Left cardiac atrium (tissue), 4 donors: ENCODE data around the gene ATG10. TPM values are rescaled to one million over a fixed set of nuclear protein-coding genes. Genes with fewer than 3 reads are reported as not detected.
"Not testable (repeated sequence)": the region's sequence is repeated elsewhere in the genome, so short reads cannot be mapped to it uniquely, and the experiment has no call there.

ENCODE experiments used
- ATAC-seq, 2 donors: fragments of 200-7000 bp; cut with Tn5 transposase; one replicate each; pipeline ENCODE4 v1.9.1; 2020; ENCODE audit warnings: mild to moderate bottlenecking in 2 of 2, moderate library complexity in 2 of 2
- DNase-seq: peaks from one replicate; pipeline ENCODE4 v3.0.0-alpha.2; 2020
- intact Hi-C, 2 donors: fragments of 100-400 bp; cut with DNase I; formaldehyde crosslinking; loops; one replicate each; pipeline versions ENCODE4 v1.14.1 to v1.15.1; 2022 to 2023
- total RNA-seq, 2 donors: library from RNA; stranded (reverse); fragmentation: NEBNext Ultra II Directional; extraction: Animal tissue kit (Norgen Biotek cat#: 25700); gene quantifications; one replicate each; pipeline ENCODE4 v1.2.1, GENCODE V29; 2021
- donor health status: DM: no; HTN: yes; CAD: no.
- donor health status: DM: no; HTN: yes; CAD: no; lungs with severe emphysema.
- donor health status: DM: yes; HTN: yes; CAD: no.
- donor health status: Dilated cardiomyopathy.

The ATG10 gene
- total RNA-seq, 2 donors from 2014 or later: 5.1 to 6.2 TPM

- DNase-seq (no peak), ATAC-seq (no peak)
- intact Hi-C loops: no loop called here
These were observed 275.2 kb downstream of the ATG10 start for GRCh38 chr5:82246960-82247574.

GRCh38 chr5:82252744-82253143, 280.9 kb downstream of the ATG10 start:
- DNase-seq (no peak), ATAC-seq (no peak)
- intact Hi-C loops: no loop called here

DNA sequence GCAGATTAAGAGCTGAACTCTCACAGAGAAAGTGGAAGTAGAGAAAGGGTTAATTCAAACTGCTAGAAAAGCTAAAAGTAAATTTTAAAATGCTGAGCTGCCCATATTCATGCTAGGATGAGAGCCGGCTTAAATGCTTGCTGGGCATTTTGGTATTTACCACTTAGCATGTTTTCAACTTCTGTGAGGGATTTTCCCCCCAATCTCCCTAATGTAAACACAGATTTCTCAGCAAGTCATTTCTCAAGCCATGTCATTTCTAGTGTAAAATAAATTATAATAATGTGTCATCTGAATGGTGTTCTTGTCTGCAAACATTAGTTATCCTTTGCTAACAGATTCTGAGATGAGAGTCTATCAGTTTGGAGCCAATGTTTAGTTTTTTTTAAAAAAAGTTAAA, 284.0 kb downstream of the ATG10 start:
- no peak for ATAC-seq

DNA sequence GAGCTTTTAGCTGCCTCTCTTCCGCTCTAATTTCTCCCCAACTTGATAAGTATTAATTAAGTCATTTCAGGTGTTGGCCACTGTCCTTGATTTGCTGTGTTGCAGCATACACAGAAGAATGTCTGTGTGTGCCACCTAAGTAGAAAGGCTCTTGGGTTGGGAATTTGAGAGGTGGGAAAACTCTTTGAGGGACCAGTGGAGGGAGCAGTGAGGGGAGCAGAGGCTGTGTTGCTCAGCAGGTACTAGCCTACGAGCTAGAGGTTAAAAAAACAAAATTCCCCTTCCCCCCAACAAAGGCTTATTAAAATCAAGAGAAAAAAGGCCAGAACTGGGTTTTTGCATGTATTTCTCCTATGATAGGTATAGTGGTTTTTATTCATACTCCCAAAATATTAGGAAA, 285.4 kb downstream of the ATG10 start:
- no peak for ATAC-seq
- intact Hi-C loops: no loop called here
- no peak for DNase-seq

More for the DNA sequence above, 284.0 kb downstream of the ATG10 start:
- intact Hi-C loops: no loop called here
- DNase-seq: no peak

DNA sequence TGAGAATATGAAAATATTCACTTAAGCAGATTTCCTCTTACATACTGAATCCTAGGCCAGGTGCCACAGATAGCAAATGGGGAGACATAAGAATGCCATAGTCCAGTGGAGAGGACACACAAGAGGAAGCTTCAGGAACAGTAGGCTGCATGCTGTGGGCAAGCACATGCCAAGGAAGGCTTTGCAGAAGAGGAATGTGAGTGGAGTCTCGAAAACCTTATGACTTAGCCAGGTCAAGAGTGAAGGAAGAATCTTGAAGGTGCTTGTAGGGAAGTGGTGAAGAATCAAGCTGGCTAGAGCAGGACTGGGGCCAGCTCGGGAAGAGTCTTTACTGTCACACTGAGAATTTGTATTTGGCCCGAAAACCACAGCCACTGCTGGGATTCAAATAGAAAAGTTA, 285.9 kb downstream of the ATG10 start:
- ATAC-seq (no peak), DNase-seq (no peak)
- intact Hi-C loops: no loop called here

GRCh38 chr5:82259172-82259800, 287.5 kb downstream of the ATG10 start:
- no peak for ATAC-seq
- intact Hi-C loops: no loop called here
- no peak for DNase-seq

DNA sequence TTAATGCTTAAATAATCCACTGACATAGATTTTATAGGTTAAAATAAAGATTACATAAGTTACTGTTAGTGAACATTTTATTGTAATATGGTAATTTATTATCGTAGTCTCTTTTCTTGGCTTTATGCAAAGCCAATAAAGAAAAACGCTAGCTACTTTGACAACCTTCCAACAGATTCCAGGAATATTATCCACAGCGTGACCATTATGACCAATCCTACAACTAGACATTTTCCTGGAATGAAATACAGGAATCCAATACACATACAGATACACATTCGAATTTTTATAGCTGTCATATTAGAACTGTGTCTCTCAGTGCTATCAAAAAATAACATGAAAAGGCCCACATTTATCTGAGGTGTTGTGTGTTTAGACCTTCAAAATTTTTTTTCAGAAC, 293.2 kb downstream of the ATG10 start:
- no peak for DNase-seq
- intact Hi-C loops: no loop called here
- ATAC-seq: no peak

DNA sequence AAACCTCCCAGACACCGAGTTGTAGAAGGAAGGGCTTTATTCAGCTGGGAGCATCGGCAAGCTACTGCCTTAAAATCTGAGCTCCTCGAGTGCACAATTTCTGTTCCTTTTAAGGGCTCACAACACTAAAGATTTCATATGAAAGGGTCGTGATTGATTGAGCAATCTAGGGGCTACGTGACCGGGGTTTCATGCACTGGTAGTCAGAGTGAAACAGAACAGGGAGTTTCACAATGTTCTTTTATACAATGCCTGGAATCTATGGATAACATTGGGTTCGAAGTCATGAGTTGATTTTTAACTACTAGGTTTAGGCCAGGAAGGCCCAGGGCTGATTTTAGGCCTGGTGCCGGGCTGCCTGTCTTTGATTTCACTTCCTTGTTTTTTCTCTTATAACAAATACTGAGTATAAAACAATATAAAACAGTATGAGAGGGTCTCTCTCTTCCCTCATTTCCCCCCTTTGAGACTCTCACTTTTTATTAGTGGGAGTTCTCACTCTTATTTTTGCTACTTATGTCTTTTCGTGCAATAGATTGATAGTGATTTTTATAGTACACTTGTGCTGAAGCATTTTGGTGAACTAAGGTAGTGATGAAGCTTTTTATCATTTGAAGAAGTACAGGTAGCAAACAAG, 295.6 kb downstream of the ATG10 start:
- DNase-seq, intact Hi-C loops, ATAC-seq: not testable (repeated sequence)

GRCh38 chr5:82269363-82269762, 297.5 kb downstream of the ATG10 start:
- DNase-seq, ATAC-seq, intact Hi-C loops: not testable (repeated sequence)

DNA sequence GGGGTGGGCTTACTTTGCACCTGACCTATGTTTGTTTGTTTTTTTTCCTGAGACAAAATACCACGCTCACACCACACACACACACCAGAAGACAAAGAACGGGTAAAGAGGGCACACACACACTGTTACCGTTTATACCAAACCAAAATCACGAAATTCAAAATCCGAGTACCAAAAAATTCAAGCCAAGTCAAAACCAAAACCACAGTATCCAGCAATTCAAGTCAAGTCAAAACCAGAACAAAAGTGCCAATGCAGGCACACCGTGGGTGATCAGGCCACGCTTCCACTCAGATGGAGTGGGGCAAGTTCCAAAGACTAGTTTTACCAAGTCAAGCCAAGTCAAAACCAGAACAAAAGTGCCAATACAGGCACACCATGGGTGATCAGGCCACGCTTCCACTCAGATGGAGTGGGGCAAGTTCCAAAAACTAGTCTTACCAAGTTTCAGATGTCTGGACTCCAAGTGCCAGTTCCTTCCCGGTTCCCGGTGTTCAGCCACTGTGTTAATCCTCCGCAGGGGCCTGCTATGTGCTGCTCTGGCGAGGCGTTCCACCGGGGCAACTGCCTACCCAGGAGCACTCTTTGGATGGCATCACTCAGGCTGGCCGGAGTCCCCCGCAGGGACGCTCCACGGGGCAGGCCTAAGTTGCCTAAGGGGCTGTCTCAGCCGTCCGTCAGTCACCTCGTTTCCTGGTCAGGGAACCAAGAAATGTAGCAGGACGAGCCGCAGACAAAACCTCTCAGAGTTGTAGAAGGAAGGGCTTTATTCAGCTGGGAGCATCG, 300.9 kb downstream of the ATG10 start:
- intact Hi-C loops, ATAC-seq, DNase-seq: not testable (repeated sequence)

DNA sequence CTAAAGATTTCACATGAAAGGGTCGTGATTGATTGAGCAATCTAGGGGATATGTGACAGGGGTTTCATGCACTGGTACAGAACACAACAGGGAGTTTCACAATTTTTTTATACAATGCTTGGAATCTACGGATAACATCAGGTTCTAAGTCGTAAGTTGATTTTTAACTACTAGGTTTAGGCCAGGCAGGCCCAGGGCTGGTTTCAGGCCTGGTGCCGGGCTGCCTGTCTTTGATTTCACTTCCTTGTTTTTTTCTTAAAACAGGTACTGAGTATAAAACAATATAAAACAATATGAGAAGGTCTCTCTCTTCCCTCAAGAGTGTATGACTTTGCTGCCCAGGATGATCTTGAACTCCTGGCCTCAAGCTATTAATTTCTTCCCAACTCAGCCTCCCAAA, 301.6 kb downstream of the ATG10 start:
- DNase-seq, intact Hi-C loops, ATAC-seq: not testable (repeated sequence)

DNA sequence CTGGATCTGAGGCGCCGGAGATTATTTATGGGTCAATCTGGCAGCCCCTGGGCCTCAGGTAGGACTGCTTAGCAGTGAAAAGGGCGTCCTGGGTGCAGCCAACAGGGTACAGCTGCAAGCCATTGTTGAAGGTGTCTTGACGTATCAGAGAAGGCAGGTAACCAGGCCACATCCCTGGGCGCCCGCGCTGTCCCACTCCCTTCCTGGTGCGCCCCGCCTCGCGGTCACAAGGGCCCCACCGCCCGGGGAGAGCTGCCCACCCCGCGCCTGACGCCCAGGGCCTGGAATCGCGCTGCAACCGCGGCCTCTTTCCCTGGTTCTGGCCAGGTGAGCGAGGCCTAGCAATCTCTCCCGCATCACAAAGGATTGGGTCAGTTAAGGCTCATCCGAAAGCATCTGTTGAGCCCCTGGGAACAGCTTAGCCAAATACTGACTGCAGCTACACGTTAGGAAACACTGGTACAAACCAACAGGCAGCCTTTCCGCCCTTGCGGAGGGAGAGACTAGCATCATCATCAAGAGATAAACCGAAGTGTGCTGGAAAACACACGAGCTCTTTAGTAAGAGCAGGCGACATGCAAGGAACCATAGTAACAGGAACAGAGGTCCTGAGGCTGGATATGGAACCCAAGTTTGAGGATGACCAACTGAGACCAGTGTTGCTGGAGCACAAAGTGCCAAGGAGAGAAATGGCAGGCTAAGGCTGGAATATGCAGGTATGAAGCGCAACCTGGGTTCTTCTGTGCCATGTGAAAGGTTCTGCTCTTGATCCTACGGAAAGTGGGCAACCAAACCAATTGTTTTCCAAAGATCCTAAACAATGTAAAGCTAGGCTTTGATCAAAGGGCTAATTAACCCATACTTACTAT, 302.8 kb downstream of the ATG10 start:
- ATAC-seq (no peak), DNase-seq (peak; percentile 23)
- intact Hi-C loops: no loop called here

- no peak for ATAC-seq
- no peak for DNase-seq
- intact Hi-C loops: no loop called here
These were observed 303.4 kb downstream of the ATG10 start for GRCh38 chr5:82275216-82275664.

- no peak for DNase-seq
- intact Hi-C loops: no loop called here
- ATAC-seq: no peak
These were observed 305.2 kb downstream of the ATG10 start for GRCh38 chr5:82276800-82277612.

- intact Hi-C loops: no loop called here
- peak; percentile 2 to 5 for ATAC-seq
These were observed 305.8 kb downstream of the ATG10 start for GRCh38 chr5:82277613-82277986.

DNA sequence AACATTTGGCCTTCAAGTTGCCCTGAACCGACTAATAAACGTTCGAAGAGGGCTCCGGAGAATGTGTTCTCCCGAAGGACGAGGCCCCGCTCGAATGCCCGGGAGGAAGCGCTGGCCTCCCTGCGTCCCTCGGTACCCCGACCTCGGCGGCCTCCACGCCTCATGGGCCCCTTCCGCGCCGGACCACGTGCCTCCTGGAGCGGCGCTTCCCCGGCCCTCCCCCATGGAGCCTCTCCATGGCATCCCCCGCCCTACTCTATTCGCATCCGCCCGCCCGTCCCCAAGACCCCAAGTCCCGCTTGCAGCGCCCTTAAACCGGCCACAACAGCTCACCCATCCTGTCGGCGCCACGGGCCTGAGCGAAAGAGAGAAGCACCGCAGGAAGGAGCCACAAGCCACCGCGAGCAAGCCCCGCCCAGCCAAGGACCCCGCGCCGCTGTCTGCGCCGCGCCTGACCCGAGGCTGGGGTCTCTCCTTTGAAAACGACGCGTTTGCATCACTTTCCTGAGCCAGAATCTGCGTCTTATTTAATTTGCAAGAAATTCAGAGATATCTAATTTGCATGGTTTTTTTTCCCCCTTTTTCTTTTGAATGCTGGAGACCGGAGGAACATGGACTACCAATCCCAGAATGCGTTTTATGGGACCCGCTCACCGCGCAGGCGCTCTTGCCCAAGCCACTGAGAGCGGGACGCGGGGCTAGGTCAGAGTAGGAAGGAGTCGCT, 306.3 kb downstream of the ATG10 start, which contains the start of gene RPS23:
TSS of gene RPS23 (minus strand) at position 368 of the 724 bp plus-strand sequence. CDS start at position 337, 31 bp downstream.
- intact Hi-C loops: no loop called here
- DNase-seq: peak; percentile 94
- peak; percentile 95 to 98 for ATAC-seq

More at GRCh38 chr5:82277613-82277986, 305.8 kb downstream of the ATG10 start:
- no peak for DNase-seq

DNA sequence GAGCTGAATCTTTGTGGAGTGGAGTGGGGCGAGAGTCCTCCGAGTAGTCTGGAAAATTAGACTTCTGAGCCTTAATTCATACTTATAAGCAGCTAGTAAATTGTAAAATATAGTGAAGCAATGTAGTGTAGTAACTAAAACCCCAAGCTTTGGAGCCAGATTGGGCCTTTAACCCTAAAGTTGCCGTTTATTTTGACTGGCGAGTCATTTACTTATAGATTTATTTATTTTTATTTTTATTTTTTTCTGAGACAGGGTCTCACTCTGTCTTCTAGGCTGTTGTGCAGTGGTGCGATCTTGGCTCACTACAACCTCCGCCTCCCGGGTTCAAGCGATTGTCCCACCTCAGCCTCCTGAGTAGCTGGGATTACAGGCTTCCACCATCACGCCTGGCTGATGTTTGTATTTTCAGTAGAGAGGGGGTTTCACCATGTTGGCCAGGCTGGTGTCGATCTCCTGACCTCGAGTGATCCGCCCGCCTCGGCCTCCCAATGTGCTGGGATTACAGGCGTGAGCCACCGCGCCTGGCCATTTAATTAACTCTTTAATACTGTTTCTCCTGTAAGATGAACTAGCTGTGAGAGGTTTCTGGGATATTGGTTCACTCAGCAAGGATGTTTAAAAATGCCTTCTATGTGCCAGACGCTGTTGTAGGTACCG, 307.0 kb downstream of the ATG10 start:
- intact Hi-C loops: no loop called here
- ATAC-seq (no peak), DNase-seq (no peak)
